Fibroblast of lung (primary cell): ENCODE measurements around the gene PRSS36.

Experiments used
- CTCF ChIP-seq, 2 donors: IDR thresholded peaks in 1 of 2; conservative IDR thresholded peaks in 1 of 2; 1 replicate in 1 of 2; 2 replicates in 1 of 2; pipeline ENCODE4 v1.5.1; 2011 to 2012; ENCODE audit warnings: low read length in 2 of 2, control low read depth in 1 of 2, inconsistent platforms in 1 of 2, low read depth in 1 of 2, mild to moderate bottlenecking in 1 of 2
- EZH2 ChIP-seq: IDR thresholded peaks from 2 replicates; pipeline ENCODE4 v1.5.1; 2012; ENCODE audit warnings: low read length, control low read depth, mild to moderate bottlenecking; ENCODE audit errors: missing control alignments

- no peak for TF ChIP-seq CTCF (conservative IDR thresholded peaks at IDR 0.05 in 1 of 2, IDR thresholded peaks at IDR 0.05 in 1 of 2; ENCODE audit: low read depth in 1 of 2, low read length in 2 of 2)
- no peak for TF ChIP-seq EZH2
Observed at GRCh38 chr16:31179219-31179746, 29.4 kb upstream of the PRSS36 start.
